ENCODE results near the gene CFAP70.

Gene CFAP70

GRCh38 chr10:73252445-73253224, 106.0 kb downstream of the CFAP70 start, which contains the start of gene MRPS16:
Gene MRPS16 (minus strand): TSS chr10:73252644. CDS start chr10:73252482, 162 bp downstream.
- DNase-seq (ENCODE audit: low read depth), result peak; percentile 98

- peak; percentile 39 for DNase-seq (ENCODE audit: low read depth)
These were observed 106.8 kb downstream of the CFAP70 start for GRCh38 chr10:73251683-73252444.

GRCh38 chr10:73248259-73248724, 110.4 kb downstream of the CFAP70 start:
- no peak for DNase-seq (ENCODE audit: low read depth)

- DNase-seq (ENCODE audit: low read depth), result no peak
These were observed 111.0 kb downstream of the CFAP70 start for GRCh38 chr10:73247509-73248258.

- DNase-seq (ENCODE audit: low read depth), result peak; percentile 92
These were observed 111.8 kb downstream of the CFAP70 start, which contains the start of gene DNAJC9 for GRCh38 chr10:73246646-73247508. Gene DNAJC9 (minus strand): TSS chr10:73247255. CDS start chr10:73247189, 66 bp downstream.

- no peak for DNase-seq (ENCODE audit: low read depth)
These were observed 112.4 kb downstream of the CFAP70 start for GRCh38 chr10:73246322-73246645.

- no peak for DNase-seq (ENCODE audit: low read depth)
These were observed 113.7 kb downstream of the CFAP70 start for GRCh38 chr10:73244866-73245477.

GRCh38 chr10:73239908-73240307, 118.8 kb downstream of the CFAP70 start:
- no peak for DNase-seq (ENCODE audit: low read depth)

- DNase-seq (ENCODE audit: low read depth), result no peak
These were observed 119.6 kb downstream of the CFAP70 start for GRCh38 chr10:73238990-73239566.

GRCh38 chr10:73234695-73235094, 124.0 kb downstream of the CFAP70 start:
- DNase-seq (ENCODE audit: low read depth), result no peak

GRCh38 chr10:73233883-73234282, 124.8 kb downstream of the CFAP70 start:
- no peak for DNase-seq (ENCODE audit: low read depth)

GRCh38 chr10:73232887-73233286, 125.8 kb downstream of the CFAP70 start:
- no peak for DNase-seq (ENCODE audit: low read depth)

- DNase-seq (ENCODE audit: low read depth), result no peak
These were observed 129.1 kb downstream of the CFAP70 start for GRCh38 chr10:73229567-73229966.

- DNase-seq (ENCODE audit: low read depth), result peak; percentile 78
These were observed 130.4 kb downstream of the CFAP70 start for GRCh38 chr10:73228247-73228646.

- no peak for DNase-seq (ENCODE audit: low read depth)
These were observed 132.0 kb downstream of the CFAP70 start for GRCh38 chr10:73226663-73227062.

GRCh38 chr10:73225518-73225917, 133.1 kb downstream of the CFAP70 start:
- DNase-seq (ENCODE audit: low read depth), result peak; percentile 53

- no peak for DNase-seq (ENCODE audit: low read depth)
These were observed 137.7 kb downstream of the CFAP70 start for GRCh38 chr10:73220989-73221388.

GRCh38 chr10:73219384-73219783, 139.3 kb downstream of the CFAP70 start:
- DNase-seq (ENCODE audit: low read depth), result no peak

GRCh38 chr10:73218431-73219191, 140.1 kb downstream of the CFAP70 start:
- DNase-seq (ENCODE audit: low read depth), result peak; percentile 53

- no peak for DNase-seq (ENCODE audit: low read depth)
These were observed 141.0 kb downstream of the CFAP70 start for GRCh38 chr10:73217628-73218027.

All from iris pigment epithelial cell (primary cell).